Endometrium (tissue), 2 donors: ENCODE measurements around the gene COPS7B.
"Not testable (repeated sequence)": the region's sequence is repeated elsewhere in the genome, so short reads cannot be mapped to it uniquely, and the experiment has no call there.

Source experiments
- FAIRE-seq: peaks from 2 replicates; lab custom pipeline; 2012; peaks lifted over from hg19 to GRCh38; lab: Jason Lieb, UNC
- donor health status: control.
- donor health status: control.

COPS7B gene

DNA sequence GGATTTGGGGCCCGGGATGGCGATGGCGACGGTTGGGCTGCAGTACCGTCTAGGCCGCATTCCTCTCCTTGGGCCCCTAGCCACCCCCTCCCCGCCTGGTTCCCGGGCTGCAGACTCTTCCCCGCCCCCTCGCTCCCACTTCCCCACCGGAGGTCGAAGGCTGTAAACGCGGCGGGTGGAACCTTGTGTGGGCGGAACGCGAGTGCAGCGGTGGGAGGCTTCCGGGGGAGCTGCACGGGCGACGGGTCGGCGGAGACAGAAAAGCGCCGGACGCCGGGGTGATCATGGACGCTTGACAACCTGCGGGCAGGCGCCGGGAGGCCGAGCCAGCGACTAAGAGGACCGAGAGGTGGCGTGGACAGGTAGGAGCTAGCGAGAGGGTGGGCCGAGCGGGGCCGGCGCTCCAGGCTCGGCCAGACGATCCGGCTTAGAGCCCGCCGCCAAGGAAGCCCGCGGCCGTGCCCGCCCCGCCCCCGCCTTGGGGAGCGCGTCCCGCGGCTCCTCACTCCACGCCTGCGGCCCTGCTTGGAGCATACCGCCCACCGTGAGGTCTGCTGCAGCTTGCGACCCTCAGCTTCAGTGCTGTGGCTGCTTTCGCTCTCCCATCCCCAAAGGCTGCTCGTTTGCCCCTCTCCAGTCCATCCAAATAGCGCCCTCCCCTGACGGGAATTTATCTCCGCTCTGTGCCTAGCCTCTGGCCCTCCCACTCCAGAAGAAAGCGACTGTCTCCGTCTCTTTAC is at the start of gene COPS7B:
COPS7B (plus strand) TSS at position 269 of the 740 bp plus-strand sequence. CDS start 2,126 bp downstream, outside the sequence.
- no peak for FAIRE-seq

DNA sequence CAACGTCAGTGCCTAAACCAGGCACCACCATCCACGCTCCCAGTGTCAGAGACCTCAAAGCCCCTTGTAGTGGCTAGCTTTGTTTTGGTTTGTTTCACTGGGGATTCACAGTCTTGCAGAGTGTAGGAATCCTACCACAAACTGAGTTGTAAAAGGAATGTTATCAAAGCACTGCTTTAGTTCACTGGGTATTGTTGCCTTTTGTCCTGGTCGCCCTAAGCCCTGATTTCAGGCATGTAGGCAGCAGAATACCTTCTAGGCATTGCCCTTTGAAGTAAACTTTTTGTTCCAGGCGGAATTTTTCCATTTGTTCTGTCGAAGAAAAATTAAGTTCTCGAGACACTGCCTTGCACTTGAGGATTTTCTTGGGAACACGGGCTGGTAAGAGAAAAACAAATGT is 48.5 kb upstream of the COPS7B start:
- no peak for FAIRE-seq

DNA sequence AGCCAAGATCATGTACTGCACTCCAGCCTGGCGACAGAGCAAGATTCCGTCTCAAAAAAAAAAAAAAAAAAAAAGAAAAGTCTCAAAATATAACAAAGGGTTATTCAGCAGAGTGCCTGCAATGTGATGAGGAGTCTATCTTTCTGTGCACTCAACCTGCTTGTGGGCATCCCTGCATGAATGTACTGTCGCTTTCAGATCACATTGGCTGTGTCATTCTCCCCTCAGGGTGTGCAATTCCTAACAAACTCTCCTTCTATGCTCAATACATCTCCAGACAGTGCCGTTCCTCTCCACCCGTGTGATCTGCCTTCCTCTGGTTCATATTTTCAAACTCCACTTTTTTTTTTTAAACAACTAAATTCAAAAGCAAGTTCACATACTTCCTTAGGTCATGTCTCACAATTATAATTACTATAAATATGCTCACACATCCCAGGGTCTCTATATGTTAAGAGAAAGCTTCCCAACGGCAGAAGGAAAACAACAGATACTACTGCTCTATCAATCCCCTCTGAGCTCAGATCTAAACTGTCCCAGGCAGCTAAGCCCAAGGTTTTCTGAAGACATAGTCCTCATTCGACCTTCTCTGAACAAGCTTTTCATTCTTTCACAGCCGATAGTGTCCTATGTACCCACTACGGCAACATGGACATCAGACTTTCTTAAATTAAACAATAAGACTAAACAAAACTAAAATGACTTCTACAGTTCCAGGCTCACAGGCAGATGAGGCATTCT is 42.7 kb upstream of the COPS7B start:
- no peak for FAIRE-seq

DNA sequence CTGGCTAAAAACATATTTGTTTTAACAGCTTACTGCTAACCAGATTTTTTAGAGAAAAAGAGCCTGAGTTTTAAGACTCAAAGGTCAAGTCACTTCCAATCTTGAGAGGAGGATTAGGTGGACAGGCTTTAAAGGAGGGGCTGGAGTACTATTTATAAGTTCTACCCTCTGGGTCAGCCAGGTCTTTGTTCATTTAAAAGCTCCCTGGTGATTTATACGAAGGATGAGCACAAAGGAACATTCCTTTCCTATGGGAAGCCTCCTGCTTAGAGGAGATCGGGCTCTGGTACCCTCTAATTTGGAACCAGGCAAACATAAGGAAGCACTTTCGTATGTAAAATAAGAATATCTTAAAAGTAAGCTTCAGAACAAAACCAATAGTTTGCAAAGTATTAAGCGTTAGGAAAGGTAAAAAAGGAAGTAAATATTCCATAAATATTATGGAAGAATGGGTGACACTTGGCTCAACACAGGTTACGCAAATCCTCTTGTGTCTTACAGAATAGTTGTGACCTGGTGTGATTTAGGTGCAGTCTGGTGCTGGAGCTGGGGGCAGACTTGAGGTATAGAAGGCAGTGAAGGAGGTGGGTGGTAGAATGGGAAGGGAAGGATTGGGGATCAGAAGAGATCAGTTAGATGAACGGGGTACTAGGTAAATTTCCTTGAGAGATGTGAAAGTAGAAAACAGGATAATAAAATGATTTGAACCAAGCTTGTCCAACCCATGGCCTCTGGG is 40.8 kb upstream of the COPS7B start:
- no peak for FAIRE-seq

DNA sequence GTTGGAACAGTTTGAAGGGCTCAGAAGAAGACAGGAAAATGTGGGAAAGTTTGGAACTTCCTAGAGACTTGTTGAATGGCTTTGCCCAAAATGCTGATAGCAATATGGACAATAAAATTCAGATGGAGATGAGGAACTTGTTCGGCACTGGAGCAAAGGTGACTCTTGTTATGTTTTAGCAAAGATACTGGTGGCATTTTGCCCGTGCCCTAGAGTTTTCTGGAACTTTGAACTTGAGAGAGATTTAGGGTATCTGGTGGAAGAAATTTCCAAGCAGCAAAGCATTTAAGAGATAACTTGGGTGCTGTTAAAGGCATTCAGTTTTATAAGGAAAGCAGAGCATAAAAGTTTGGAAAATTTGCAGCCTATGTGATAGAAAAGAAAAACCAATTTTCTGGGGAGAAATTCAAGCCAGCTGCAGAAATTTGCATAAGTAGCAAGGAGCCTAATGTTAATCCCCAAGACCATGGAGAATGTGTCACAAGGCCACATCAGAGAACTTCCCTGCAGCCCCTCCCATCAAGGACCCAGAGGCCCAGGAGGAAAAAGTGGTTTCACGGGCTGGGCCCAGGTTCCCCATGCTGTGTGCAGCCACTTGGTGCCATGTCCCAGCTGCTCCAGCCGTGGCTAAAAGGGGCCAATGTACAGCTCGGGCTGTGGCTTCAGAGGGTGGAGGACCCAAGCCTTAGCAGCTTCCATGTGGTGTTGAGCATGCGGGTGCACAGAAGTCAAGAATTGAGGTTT is 37.9 kb upstream of the COPS7B start:
- not testable (repeated sequence) for FAIRE-seq

DNA sequence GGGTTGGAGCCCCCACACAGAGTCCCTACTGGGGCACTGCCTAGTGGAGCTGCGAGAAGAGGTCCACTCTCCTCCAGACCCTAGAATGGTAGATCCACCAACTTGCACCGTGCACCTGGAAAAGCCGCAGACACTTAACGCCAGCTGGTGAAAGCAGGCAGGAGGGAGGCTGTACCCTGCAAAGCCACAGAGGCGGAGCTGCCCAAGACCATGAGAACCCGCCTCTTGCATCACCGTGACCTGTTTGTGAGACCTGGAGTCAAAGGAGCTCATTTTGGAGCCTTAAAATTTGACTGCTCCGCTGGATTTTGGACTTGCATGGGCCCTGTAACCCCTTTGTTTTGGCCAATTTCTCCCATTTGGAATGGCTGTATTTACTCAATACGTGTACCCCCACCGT is 37.2 kb upstream of the COPS7B start:
- not testable (repeated sequence) for FAIRE-seq

DNA sequence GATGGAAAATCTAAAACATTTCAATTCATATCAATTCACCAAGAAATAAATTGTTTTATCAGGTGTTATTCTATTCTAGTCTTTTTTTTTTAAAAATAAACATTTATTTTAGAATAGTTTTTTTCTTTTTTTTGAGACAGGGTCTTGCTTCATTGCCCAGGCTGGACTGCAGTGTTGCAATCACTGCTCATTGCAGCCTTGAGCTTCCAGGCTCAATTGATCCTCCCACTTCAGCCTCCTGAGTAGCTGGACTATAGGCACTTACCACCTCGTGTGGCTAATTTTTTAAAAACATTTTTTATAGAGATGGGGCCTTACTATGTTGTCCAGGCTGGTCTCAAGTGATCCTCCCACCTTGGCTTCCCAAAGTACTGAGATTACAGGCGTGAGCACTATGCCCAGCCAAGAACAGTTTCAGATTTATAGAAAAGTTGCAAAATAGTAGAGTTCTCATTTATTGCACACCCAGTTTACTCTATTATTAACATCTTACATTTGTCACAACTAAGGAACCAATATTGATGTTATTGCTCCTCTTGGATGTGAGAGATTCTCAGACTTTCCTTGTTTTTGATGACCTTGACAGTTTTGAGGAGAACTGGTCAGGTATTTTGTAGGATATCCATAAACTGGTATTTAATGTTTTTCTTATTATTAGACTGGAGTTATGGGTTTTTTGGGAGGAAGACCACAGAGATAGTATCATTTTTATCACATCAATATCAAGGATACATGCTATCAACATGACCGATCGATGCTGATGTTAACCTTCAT is 35.0 kb upstream of the COPS7B start:
- FAIRE-seq = no peak

DNA sequence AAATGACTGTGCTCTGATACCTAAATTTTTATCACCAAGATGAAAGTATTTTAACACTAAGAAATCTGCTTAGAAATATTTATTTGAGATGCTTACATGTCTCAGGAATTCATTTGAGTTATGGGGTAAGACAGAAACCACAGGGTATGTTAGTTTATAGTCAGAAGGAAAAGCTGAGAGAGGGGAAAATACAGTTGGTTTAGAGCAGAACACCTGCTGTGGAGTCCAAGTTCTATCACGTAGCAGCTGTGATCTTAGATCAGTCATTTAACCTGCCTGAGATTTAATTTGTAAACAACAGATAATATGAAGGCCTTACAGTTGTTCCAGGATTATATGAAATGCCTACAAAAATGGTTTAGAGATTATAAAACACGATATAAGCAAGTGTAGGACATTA is 34.2 kb upstream of the COPS7B start:
- no peak for FAIRE-seq

DNA sequence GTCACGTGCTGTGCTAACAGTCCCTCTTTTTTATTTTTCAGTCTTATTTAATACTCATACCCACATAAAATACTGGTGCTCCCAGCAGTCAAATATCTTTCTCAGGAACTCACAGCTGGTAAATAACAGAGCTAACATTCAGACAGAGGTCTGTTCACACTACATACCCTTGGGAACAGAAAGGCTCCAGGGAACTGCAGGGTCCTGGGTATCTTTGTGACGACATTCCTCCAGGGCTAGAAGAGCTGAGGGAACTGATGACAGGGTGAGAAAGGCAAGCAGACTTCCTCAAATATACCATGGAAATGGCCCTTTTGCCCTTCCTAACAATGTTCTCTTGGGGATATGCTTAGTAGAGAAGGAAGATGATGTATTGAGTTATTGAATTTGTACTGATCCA is 24.5 kb upstream of the COPS7B start:
- FAIRE-seq = no peak

DNA sequence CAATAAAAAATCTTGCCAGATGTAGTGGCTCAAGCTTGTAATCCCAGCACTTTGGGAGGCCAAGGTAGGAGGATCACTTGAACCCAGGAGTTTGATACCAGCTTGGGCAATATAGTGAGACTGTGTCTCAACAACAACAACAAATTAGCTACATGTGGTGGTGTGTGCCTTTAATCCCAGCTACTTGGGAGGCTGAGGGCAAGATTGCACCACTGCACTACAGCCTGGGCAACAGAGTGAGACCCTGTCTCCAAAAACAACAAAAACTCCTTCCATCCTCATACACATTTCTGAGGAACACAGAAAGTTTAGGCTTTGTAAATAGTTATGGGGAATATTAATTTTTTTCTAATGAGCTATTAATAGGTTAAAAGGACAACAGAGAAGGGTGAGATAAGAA is 22.1 kb upstream of the COPS7B start:
- FAIRE-seq = no peak

DNA sequence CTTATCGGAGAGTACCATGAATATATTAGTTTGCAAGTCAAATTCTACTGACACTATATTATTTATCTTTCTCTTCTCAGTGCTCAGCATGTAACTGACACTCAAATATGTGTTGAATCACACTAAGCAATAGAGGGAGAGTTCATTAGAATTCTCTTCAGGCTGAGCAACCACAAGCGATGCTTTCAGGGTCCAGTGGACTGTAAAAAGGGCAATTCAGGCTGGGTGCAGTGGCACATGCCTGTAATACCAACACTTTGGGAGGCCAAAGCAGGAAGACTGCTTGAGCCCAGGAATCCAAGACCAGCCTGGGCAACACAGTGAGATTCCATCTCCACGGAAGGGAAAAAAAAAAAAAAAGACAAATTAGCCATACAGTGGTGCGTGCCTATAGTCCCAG is 21.5 kb upstream of the COPS7B start:
- no peak for FAIRE-seq

DNA sequence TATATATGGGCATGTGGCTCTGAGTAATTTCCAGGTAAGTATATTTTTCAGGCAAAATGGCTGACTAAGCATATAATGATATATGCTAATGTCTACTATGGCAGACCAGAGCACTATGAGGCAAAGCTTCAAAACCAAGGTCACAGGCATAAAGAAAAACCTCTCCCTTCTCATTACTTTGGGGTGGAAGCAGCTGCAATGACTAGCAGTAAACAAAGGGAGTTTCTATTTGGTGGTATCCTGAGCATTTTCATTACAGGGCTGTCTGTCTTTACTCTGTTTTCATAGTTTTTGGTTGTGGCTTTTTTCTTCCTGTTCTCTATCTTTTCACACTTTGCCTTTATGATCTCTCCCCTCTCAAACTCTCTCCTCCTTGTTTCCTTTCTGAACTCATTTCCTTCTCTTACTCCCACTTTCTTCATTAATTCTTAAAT is 20.7 kb upstream of the COPS7B start:
- FAIRE-seq = no peak

DNA sequence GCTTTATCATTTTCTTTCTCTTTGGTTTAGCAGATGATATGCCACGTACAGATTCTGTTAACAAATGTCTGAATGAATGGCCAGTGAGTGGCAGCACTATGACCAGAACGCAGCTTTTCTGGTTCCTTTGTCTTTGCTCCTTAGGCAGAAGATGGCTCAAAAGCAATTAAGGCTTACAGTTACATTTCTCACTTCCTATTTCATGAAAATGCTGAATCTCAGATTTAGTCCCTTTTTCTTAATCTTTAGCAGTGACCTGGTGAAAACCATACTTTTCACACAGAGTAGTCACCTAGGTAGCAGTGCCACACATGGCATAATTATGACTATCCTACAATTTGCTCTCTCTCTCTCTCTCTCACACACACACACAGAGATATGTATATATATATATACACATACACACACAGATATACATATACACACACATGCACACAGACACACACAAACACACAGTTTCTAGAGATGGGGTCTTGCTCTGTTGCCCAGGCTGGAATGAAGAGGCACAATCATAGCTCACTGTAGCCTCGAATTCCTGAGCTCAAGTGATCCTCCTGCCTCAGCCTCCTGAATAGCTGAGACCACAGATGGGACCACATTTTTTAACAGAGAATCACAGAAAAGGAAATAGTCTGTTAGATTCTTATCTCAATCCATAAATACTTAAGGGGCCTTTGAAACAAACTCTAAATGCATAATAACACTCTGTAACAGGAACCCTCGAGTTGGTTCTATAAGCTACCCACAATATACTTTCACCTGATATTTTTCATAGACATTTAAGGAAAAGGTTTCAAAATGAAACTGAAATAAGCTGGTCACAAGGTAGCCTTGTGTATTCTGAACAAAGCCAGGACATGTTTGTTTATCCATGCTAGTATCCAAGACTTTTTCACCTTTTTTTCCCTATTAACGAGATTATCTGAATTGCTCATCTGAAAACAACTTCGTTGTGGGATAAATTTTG is 16.8 kb upstream of the COPS7B start:
- no peak for FAIRE-seq

DNA sequence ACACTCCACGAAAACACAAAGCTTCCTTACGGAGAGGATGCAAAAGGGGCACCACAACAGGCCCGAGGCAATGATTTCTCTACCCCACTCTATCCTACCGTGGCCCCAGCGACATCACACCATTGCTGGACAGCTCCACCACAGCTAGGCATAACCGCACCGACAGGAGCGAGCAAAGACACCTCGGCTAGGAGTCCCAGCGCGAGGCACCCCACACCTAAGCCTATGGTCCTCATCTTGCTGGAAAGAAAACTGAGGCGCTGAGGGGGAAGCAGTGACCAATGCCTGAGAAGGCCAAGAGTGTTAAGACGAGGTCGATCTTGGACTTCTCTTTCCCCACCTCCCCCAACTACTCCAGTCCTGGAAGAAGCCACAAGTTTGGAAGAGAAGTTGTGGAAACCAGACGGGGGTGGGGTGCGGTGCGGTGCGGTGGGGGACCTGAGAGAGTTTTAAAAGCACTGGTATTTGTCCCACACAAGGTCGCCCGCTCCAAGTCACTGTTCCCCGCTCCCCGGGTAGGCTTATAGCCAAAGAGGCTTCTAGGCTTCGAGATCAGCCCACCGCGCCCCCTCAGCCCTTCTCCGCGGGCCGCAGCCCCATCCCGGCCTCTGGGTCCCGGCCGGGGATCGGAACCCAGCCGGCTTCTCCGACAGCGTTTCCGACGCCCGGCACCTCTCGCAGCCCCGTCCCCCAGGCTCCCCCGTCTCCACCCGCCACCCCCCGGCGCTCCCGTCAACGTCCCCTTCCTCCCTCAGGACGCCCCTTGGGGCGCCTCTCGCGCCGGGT is 5.9 kb upstream of the COPS7B start:
- FAIRE-seq = no peak

DNA sequence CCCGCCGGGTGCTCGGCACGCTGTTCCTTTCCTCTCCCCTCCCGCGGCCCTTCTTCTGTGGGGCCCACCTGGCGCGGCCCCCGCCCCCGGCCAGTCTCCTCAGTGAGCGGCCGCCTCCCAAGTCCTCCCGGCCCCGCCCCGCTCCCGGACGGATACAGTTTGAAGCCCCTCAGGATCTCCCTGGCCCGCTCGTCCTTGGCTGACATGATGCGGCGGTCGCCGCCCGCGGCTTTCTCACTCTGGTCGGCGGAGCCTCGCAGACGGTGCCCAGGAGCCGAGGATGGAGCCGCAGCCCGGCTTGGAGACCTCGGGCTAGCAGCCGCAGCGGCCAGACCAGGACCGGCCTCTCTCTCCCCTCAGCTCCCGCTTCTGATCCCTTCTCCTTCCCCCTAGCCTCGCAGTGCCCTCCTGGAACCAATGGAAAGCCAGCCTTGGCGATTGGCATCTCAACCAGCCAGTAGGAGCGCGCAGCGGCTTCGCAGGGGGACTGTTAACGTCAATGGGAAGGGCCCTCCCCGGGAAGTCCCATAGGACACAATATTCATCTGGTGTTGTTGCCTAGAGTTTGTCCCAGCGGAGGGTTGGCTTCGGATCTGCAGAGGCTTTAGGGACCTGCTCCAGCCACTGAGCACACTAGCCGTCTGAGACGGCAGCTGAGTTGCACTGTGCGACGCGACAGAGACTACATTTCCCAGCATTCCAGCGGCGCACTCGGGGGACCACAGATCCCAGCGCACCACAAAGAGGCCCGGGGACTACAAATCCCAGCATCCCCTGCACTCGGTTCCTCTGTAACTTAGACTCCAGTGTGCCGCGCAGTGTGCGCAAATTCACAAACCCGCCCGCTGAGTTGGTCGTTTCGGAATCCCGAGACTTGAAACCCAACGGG is 5.1 kb upstream of the COPS7B start, which contains the start of gene PDE6D:
PDE6D (minus strand) TSS at position 374 of the 889 bp plus-strand sequence; CDS start at position 206, 168 bp downstream.
- FAIRE-seq = peak; percentile 80

DNA sequence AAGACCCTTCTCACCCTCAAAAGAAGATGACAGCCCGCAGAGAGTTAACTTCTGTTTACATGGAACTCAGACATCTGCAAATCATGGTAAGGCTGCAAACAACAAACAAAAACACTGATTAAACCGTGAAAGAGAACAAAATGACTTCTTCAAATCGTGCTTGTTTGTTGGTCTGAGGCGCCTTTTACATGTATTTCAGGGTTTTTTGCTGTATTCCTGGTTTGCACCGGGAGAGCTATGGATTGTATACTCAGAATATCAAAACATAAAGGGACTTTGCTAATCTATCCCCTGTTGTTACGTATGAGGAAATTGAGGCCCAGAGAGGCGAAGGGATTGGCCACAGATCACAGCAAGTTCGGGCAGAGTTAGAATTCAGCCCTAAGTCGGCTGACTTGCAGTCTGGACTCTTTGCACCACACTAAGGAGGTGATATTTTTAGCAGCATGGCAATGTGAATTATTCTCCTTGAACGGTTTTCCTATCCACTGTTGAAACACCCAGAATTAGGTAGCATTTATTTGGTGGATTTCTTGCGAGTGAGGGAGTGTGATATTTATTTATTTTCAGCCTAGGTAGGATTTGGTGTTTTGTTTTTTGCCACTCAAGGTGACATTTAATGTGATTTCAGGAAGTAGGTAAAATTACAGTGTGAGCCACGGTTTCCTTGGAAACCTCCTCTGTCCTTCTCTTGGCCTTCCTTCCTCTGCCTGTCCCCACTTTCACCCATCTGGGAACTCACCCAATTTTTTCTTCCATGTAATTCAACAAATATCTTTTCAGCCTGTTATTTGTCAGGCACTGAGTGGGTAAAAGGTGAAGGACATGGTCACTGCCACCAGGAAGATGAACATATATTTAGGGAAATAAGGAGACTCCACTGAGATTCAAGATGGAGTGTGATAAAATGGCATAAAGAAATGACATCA is 4.2 kb upstream of the COPS7B start:
- no peak for FAIRE-seq

DNA sequence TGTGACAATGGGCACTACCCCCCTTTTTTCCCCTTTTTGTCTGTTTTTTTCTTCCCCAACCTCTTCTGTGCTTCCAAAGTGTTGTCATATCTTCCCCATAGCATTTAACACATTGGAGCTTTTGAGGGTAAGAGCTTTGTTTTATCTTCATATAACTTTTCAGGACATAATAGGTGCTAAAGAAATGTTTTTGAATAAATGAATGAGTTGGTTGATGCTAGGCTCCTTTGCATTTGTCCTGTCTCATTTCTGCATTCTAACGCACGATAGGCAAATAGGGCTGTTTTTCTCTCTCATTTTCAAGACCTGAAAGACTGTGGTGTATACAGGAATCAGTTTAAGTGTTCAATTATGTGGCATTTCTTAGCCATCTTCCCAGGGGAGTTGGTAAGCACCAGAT is 832 bp upstream of the COPS7B start:
- FAIRE-seq = no peak
